HS-27A (cell line): ENCODE results near the gene LINGO4.

Experiments
- DNase-seq: peaks from one replicate; pipeline ENCODE4 v3.0.0-alpha.2; 2012; ENCODE audit warnings: low read depth, missing footprints

Gene LINGO4

DNA sequence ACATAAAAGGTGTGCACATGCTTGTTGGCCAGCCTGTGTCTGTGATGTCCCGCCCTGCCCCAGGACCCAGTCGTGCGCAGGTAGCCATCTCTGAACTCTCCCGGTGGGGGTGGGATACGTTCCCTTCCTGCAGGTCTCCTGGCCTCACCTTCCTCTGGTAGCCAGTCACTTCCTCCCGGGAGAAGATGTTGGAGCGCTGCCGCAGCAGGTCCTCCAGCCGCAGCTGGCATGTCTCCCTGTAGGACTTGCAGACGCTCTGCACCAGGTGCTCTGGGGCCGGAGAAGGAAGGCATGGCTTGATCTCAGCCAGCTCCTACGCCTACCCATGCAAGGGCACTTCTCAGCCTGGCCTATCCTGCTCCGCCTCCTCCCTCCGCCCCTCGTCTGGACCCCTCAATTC, 9.2 kb upstream of the LINGO4 start:
- no peak for DNase-seq

DNA sequence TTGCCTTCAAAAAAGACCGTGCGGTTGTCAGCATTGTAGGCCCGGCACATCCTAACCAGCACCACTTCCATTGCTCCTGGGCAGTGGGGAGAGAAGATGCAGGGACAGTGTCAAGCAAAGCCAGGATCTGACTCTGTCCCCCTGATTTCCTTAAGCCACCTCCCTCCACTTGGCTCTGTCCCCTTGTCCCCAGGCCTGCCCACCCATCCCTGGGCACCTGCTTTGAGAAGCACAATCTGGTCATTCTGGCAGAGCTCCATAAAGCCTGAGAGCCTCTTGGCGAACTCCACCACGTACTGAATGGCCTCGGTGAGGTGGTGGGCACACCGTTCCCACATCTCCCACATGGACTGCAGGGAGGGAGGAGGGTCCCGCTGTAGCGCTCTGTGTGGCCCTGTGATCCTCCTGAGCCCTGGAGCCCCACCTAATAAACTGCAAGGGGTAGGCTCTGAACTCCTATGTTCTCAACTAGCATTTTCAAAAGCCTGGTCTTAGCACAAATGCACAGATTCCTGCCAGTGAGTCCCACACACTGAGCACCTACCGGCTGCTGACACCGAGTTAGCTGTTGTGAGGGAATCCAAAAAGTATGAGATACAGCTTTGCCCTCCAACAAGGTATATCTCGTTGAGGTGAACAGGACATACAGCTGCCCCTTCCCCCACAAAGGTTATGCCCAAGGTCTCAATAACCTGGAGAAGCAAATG, 8.2 kb upstream of the LINGO4 start:
- no peak for DNase-seq

DNA sequence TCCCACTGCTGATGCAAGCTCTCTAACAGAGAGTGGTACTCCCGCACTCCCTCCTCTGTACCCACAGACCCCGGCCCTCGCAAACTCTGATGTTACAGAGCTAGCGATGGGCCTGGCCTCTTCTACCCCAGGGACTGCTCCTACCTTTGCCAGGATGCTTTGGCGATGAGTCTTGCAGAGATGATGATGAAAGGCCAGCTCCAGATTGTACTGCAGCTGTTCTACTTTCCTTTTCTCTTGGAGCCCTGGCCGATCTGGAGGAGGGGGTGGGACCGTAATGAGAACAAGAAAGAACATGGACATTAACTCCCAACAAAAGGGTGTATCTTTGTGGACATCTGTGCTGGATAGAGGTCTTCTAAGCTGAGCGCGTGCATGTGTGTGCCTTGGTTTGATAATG, 6.0 kb upstream of the LINGO4 start:
- no peak for DNase-seq

GRCh38 chr1:151809985-151810556, 4.9 kb upstream of the LINGO4 start:
- DNase-seq = no peak

GRCh38 chr1:151809290-151809984, 4.2 kb upstream of the LINGO4 start:
- no peak for DNase-seq

- no peak for DNase-seq
Measured at GRCh38 chr1:151807766-151808165, 2.5 kb upstream of the LINGO4 start.

DNA sequence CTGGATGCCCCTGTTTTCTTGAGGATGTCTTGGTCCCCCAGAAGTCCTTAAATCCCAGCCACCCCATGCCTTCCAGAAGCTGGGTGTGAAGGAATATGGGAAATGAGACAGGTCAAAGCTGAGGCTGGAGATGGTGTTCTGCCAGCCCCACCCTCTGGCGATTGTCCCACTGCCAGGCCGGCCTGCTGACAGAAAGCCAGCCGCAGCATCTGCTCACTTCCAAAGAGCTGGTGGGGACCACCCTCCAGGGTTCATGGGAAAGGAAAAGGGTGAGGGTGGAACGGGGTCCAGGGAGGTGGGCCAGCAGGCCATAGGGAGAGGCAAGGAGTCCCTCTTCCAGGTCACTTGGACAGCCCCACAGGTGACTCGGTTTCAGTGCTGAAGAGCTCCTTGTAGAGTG, 1.9 kb upstream of the LINGO4 start:
- no peak for DNase-seq

GRCh38 chr1:151806170-151806569, 951 bp upstream of the LINGO4 start:
- DNase-seq = no peak

GRCh38 chr1:151803915-151804314, 1.3 kb downstream of the LINGO4 start:
- no peak for DNase-seq

DNA sequence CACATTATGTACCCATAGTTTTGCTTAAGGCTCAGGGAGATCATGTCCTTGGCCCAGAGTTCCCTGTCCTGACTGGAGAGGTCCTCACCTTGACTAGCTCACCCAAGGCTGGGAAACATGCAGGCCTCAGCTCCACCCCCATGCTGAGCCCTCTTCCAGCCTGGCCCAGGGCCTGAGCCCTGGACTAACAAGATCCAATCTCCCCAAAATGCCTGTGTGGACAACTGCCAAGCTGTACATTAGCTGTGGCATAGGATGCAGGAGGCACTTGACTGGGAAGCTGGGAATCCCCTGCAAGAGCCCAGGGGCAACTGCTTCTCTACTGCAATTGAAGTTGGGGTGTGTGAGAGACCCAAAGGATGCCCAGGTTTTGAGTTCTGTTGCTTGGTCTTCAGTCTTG, 2.1 kb downstream of the LINGO4 start:
- DNase-seq = no peak

DNA sequence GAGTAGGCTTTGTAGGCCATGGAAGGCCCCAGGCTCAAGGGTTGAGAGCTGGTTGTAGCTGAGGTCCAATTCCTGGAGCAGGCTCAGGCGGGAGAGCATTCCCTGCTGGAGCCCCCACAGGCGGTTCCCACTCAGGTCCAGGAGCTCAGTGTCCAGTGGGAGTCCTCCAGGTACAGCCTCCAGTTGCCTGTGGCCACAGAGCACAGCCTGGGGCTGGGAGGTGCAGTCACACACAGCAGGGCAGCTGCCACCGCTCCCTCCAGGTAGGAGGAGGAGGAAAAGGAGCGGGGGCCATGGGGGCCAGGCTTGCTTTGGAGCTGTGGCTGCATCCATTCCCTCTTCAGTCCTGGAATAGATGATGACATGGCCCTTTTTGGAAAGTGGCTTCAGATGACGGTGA, 2.8 kb downstream of the LINGO4 start:
- no peak for DNase-seq

- DNase-seq = no peak
Measured at GRCh38 chr1:151801846-151802245, 3.4 kb downstream of the LINGO4 start.

DNA sequence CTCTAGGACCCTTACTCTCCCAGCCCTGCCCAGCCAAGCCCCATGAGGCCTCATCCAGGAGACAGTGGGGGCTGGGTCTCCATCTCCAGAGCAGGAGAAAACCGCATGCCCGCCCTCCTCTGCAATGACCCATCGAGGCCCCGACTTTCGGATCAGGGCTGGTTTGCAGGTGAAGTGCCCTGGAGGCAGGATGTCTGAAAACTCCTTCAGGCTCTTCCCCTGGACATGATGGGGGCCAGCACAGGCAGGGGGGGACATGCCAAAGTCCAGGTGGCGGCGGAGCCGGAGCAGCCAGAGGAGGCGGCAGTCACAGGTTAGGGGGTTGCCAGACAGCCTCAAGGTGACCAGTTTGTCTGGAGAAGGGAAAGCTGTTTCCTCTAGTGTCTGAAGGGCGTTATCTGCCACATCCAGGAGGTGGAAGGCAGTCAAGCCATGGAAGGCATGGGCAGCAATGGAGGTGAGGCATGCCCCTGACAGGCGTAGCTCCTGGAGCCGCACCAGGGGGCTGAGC, 3.9 kb downstream of the LINGO4 start:
- DNase-seq = no peak

GRCh38 chr1:151800830-151801229, 4.4 kb downstream of the LINGO4 start:
- no peak for DNase-seq

DNA sequence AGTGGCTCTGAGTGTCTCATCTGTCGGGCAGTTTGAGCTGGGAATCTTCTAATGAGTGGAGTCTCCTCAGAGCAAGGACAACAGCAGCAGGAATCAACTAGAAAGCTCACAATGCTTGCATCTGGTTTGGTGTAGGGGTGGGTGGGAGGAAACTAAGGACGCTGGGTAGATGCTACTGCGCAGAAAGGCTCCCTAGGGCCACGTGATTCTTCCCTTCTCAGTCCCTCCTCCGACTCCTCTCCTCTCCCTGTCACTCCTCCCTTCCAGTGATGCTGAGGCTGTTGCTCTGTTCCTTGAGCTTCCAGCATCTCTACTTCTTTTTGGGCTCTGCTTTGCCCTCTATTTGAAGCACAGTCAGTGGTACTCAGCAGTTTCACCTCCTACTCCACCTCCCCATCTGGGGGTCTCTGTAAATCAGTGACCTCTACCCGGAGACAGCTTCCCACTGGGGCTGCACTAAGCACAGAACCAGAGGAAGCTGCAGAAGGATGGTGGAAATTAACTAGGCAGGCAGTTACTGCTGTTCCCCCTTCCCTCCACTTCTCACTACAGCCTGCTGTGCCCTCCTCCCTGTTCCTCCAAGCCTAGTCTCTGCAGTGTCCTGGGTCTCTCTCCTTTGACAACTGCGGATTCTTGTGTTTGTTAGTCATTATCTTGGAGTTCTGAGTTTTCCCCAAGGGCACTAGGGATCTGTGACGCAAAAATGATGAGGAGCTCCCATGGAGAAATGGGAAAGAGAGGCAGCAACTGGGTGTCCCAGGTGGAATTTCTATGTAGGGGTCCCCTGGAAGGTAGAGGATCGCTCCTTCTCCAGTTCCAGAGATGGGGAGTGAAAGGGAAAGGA, 5.8 kb downstream of the LINGO4 start:
- no peak for DNase-seq

DNA sequence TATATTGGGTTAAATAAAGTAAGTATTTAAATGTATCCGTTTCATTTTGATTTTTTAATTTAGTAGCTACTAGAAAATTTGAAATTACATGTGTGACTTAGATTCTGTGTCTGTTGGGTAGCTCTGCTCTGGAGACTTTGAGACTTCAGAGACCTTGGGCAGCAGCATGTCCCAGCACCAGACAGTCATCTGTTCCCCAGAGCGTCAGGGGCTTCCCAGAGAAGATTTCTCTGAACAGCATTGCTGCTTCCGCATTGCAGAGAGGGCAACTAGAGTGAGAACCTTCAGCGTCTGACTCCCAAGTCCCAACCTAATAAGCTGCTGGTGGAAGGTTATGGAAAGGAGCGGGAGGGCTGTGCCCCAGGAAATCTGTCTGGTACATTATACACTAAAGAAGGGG, 6.6 kb downstream of the LINGO4 start:
- no peak for DNase-seq

GRCh38 chr1:151790940-151791651, 14.1 kb downstream of the LINGO4 start:
- no peak for DNase-seq

DNA sequence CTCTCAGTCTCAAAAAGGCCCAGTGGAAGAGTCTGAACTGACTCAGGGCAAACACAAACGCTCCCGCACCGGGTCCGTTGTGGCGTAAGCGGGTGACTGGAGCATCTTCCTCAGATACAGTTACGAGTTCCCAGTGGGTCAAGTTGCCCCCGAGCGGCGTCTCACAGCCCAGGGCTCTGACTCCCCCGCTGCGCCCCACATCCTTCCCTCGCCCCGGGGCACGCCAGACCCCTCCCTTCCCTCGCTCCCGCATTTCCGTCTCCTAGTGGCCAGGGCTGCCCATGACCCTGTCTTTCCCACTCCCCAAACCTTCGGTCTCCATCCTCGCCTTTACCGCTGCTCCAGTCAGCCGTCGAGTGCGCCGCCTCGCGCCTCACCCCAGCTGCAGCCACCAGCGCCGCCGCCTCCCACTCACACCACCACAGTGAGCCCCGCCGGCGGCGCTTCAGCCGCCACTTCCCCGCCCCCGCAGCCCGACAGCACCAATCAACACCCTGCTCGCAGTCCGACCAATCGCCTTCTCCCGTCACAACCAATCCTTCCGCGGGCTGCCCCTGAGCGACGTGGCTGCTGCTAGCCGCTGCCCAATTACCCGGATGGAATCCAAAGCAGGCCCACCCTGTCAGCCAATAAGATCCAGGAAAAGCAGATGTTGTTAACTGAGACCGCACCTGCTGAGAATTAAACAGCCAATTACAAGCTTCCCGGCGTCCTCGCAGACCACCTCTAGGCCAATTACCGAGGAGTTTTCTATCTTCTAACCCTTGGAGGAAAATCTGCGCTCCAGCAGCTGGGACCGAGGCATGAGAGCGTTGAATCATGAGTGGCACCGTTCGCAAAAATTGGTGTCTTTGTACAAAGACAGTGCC, 14.9 kb downstream of the LINGO4 start, which contains the start of gene TDRKH:
Gene TDRKH (minus strand): TSS at position 430 of the 869 bp plus-strand sequence. CDS start 7,478 bp downstream, outside the sequence.
- DNase-seq = peak; percentile 93

DNA sequence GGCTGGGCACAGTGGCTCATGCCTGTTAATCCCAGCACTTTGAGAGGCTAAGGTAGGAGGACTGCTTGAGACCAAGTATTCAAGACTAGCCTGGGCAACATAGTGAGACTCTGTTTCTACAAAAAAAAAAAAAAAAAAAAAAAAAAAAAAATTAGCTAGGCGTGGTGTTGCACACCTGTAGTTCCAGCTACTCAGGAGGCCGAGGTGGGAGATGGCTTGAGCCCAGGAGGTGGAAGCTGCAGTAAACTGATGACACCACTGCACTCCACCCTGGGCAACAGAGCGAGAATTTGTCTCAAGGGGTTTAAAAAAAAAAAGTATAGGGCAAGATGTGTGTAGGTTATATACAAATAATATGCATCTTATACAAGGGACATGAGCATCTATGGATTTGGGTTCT, 17.5 kb downstream of the LINGO4 start:
- no peak for DNase-seq

DNA sequence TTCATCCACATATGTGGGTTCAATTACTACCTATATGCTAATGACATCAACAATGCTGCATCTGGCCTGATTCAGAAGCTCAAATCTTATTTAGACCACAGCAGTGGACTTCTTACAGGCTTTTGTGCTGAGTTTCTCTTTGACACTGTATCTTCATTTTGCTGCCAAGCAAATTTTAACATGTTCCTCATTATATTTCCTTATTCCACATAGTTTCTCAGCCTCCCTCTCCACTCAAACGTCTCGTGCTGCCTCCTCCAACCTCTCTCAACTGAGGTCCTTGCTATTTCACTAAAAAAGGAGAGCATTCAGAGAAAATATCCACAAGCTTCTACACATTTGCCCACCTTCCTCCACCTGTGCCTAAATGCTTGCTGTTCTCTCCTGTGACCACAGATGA, 21.4 kb downstream of the LINGO4 start:
- DNase-seq = no peak

- no peak for DNase-seq
Measured at GRCh38 chr1:151782741-151783140, 22.5 kb downstream of the LINGO4 start.
